SKM-1 treated with dmso at 0.1 percent for 144 hours (cell line): ENCODE results near the gene ANKRD26.
A peak's percentile ranks its signal among the peaks of the same experiment; 100 is the strongest.
"Not testable (repeated sequence)": the region's sequence is repeated elsewhere in the genome, so short reads cannot be mapped to it uniquely, and the experiment has no call there.

ENCODE experiments used
- DNase-seq: peaks from one replicate; lab custom pipeline; 2025; ENCODE audit not compliant: unreplicated experiment; lab: John Stamatoyannopoulos, UW

Gene ANKRD26

GRCh38 chr10:27099916-27100812 is at the start of gene ANKRD26:
Gene ANKRD26, minus strand, starts transcription at chr10:27100494. Its CDS starts 168 bp downstream, at chr10:27100326.
- DNase-seq: peak; percentile 49

GRCh38 chr10:27147701-27148100 is 47.4 kb upstream of the ANKRD26 start:
- DNase-seq: no peak

GRCh38 chr10:27145937-27146336 is 45.6 kb upstream of the ANKRD26 start:
- DNase-seq: no peak

GRCh38 chr10:27143686-27144085 is 43.4 kb upstream of the ANKRD26 start:
- DNase-seq: no peak

- DNase-seq: no peak
Measured at GRCh38 chr10:27138277-27138676, 38.0 kb upstream of the ANKRD26 start.

- no peak for DNase-seq
Measured at GRCh38 chr10:27134371-27134770, 34.1 kb upstream of the ANKRD26 start.

- no peak for DNase-seq
Measured at GRCh38 chr10:27108165-27108564, 7.9 kb upstream of the ANKRD26 start.

- DNase-seq: no peak
Measured at GRCh38 chr10:27104919-27105318, 4.6 kb upstream of the ANKRD26 start.

- no peak for DNase-seq
Measured at GRCh38 chr10:27100813-27101347, 586 bp upstream of the ANKRD26 start.

- DNase-seq: no peak
Measured at GRCh38 chr10:27099448-27099847, 846 bp downstream of the ANKRD26 start.

GRCh38 chr10:27088119-27089044 is 11.9 kb downstream of the ANKRD26 start:
- no peak for DNase-seq

- no peak for DNase-seq
Measured at GRCh38 chr10:27072436-27073114, 27.7 kb downstream of the ANKRD26 start.

- no peak for DNase-seq
Measured at GRCh38 chr10:27068217-27068891, 31.9 kb downstream of the ANKRD26 start.

- no peak for DNase-seq
Measured at GRCh38 chr10:27065084-27065483, 35.2 kb downstream of the ANKRD26 start.

GRCh38 chr10:27052656-27053055 is 47.6 kb downstream of the ANKRD26 start:
- no peak for DNase-seq

- DNase-seq: not testable (repeated sequence)
Measured at GRCh38 chr10:27045247-27045646, 55.0 kb downstream of the ANKRD26 start.

- no peak for DNase-seq
Measured at GRCh38 chr10:27041196-27041595, 59.1 kb downstream of the ANKRD26 start.

GRCh38 chr10:27038168-27038567 is 62.1 kb downstream of the ANKRD26 start:
- no peak for DNase-seq

- DNase-seq: no peak
Measured at GRCh38 chr10:27035163-27035562, 65.1 kb downstream of the ANKRD26 start.

GRCh38 chr10:27030060-27030459 is 70.2 kb downstream of the ANKRD26 start:
- DNase-seq: no peak
